ENCODE data around the gene CAND2.
A peak's percentile ranks its signal among the peaks of the same experiment; 100 is the strongest.
"Not testable (repeated sequence)": the region's sequence is repeated elsewhere in the genome, so short reads cannot be mapped to it uniquely, and the experiment has no call there.

CAND2 gene

GRCh38 chr3:12772462-12772861 lies 24.0 kb upstream of the CAND2 start:
- DNase-seq, result no peak

- no peak for DNase-seq
Measured at GRCh38 chr3:12773030-12773709, 23.3 kb upstream of the CAND2 start.

GRCh38 chr3:12773710-12774086 lies 22.8 kb upstream of the CAND2 start:
- no peak for DNase-seq

- DNase-seq, result no peak
Measured at GRCh38 chr3:12774619-12775018, 21.9 kb upstream of the CAND2 start.

GRCh38 chr3:12775226-12775625 lies 21.3 kb upstream of the CAND2 start:
- no peak for DNase-seq

- not testable (repeated sequence) for DNase-seq
Measured at GRCh38 chr3:12775970-12776369, 20.5 kb upstream of the CAND2 start.

- DNase-seq, result no peak
Measured at GRCh38 chr3:12777171-12777570, 19.3 kb upstream of the CAND2 start.

- DNase-seq, result no peak
Measured at GRCh38 chr3:12780751-12781150, 15.7 kb upstream of the CAND2 start.

- DNase-seq, result no peak
Measured at GRCh38 chr3:12782172-12782815, 14.2 kb upstream of the CAND2 start.

- no peak for DNase-seq
Measured at GRCh38 chr3:12785096-12785495, 11.4 kb upstream of the CAND2 start.

- peak in 3 of 5 experiments; percentile 18 to 44 (median 29) for DNase-seq
Measured at GRCh38 chr3:12787346-12787745, 9.1 kb upstream of the CAND2 start.

GRCh38 chr3:12787967-12788690 lies 8.4 kb upstream of the CAND2 start:
- DNase-seq, result not testable (repeated sequence)

GRCh38 chr3:12791430-12791829 lies 5.0 kb upstream of the CAND2 start:
- DNase-seq, result no peak

GRCh38 chr3:12793701-12794100 lies 2.8 kb upstream of the CAND2 start:
- no peak for DNase-seq

- DNase-seq, result no peak
Measured at GRCh38 chr3:12797124-12797891, 828 bp downstream of the CAND2 start.

GRCh38 chr3:12797892-12798558 lies 1.5 kb downstream of the CAND2 start:
- DNase-seq, result no peak

- no peak for DNase-seq
Measured at GRCh38 chr3:12798559-12799179, 2.2 kb downstream of the CAND2 start.

- DNase-seq, result no peak
Measured at GRCh38 chr3:12799525-12800440, 3.3 kb downstream of the CAND2 start.

GRCh38 chr3:12803371-12803770 lies 6.9 kb downstream of the CAND2 start:
- DNase-seq, result no peak

GRCh38 chr3:12807066-12807465 lies 10.6 kb downstream of the CAND2 start:
- DNase-seq, result no peak

Data from T-helper 2 cell (primary cell).